Skeletal muscle tissue (tissue), 4 donors: ENCODE measurements around the gene RING1. TPM values are rescaled to one million over a fixed set of nuclear protein-coding genes. Genes with fewer than 3 reads are reported as not detected.

ENCODE experiments used
- H3K27ac ChIP-seq: one replicate; pipeline ENCODE4 v1.7.0; 2013; ENCODE audit warnings: mild to moderate bottlenecking, low read depth, low read length, inconsistent platforms
- H3K27me3 ChIP-seq, 3 donors: one replicate each; pipeline ENCODE4 v1.7.0; 2013; ENCODE audit warnings: low read length in 3 of 3; ENCODE audit not compliant: control insufficient read depth in 3 of 3, insufficient read depth in 3 of 3
- H3K36me3 ChIP-seq, 3 donors: one replicate each; pipeline ENCODE4 v1.7.0; 2013; ENCODE audit warnings: low read length in 3 of 3; ENCODE audit not compliant: control insufficient read depth in 3 of 3, insufficient read depth in 3 of 3
- H3K4me1 ChIP-seq, 3 donors: one replicate each; pipeline ENCODE4 v1.7.0; 2013; ENCODE audit warnings: low read length in 3 of 3, mild to moderate bottlenecking in 3 of 3; ENCODE audit not compliant: control insufficient read depth in 3 of 3, insufficient read depth in 3 of 3
- H3K4me3 ChIP-seq, 3 donors: one replicate each; pipeline ENCODE4 v1.7.0; 2013; ENCODE audit warnings: low read length in 3 of 3
- H3K9ac ChIP-seq, 3 donors: one replicate each; pipeline ENCODE4 v1.7.0; 2013; ENCODE audit warnings: low read length in 3 of 3, mild to moderate bottlenecking in 3 of 3, moderate library complexity in 2 of 3, low read depth in 1 of 3
- H3K9me3 ChIP-seq, 3 donors: one replicate each; pipeline ENCODE4 v1.7.0; 2013; ENCODE audit warnings: low read length in 3 of 3; ENCODE audit not compliant: control insufficient read depth in 3 of 3
- total RNA-seq: library from RNA; depleted of rRNA; stranded (reverse); fragments of >200 nt; gene quantifications from one replicate; pipeline ENCODE4 v1.2.3, GENCODE V29; 2014
- donor health status: Osteomylitis.

RING1 gene
- total RNA-seq, 1 donor from 2014 or later, result 20.4 TPM

DNA sequence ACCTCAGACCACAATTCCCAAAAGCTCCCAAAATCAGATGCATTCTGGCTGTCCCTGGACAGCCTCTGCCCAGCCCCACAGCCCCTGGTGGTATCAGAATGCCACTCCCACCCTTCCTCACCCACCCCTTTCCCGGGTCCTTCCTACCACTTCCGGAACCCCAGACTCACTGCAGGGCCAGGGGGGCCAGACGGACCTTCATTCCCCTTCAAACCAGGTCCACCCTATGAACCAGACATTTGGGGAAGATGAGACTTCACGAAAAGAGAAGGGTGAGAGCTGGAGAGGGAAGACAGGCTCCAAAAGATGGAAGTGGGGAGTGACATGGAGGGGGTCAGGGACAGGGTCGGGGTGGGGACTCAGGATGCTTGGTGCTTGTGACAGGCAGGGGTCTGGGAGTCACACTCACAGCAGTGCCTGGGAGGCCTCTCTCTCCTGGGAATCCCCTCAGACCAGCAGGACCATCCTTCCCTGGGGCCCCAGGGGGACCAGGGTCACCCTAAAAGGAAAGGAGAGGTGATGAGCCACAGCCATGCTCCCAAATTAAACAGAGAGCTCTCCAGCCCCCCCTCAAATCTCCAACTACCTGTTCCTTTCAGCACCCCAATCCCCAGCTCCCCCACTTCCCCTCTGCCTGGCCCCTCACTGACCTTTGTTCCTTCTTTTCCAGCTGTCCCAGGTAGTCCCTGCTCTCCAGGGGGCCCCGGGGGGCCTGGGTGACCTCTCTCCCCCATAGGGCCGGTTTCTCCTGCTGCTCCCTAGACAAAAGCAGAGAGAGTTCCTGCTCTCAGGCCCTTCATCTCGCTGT, 36.2 kb upstream of the RING1 start:
- H3K4me3 ChIP-seq, result no peak overlapping the region
- H3K36me3 ChIP-seq, result no peaks in the 10 kb centered on the region
- peaks cover 0 to 3% (median 0%) of the 10 kb centered on the region in 3 donors for H3K27me3 ChIP-seq
- no peak overlapping the region for H3K27ac ChIP-seq
- H3K9me3 ChIP-seq, result no peaks in the 10 kb centered on the region
- H3K9ac ChIP-seq, result no peak overlapping the region
- no peaks in the 10 kb centered on the region for H3K4me1 ChIP-seq

DNA sequence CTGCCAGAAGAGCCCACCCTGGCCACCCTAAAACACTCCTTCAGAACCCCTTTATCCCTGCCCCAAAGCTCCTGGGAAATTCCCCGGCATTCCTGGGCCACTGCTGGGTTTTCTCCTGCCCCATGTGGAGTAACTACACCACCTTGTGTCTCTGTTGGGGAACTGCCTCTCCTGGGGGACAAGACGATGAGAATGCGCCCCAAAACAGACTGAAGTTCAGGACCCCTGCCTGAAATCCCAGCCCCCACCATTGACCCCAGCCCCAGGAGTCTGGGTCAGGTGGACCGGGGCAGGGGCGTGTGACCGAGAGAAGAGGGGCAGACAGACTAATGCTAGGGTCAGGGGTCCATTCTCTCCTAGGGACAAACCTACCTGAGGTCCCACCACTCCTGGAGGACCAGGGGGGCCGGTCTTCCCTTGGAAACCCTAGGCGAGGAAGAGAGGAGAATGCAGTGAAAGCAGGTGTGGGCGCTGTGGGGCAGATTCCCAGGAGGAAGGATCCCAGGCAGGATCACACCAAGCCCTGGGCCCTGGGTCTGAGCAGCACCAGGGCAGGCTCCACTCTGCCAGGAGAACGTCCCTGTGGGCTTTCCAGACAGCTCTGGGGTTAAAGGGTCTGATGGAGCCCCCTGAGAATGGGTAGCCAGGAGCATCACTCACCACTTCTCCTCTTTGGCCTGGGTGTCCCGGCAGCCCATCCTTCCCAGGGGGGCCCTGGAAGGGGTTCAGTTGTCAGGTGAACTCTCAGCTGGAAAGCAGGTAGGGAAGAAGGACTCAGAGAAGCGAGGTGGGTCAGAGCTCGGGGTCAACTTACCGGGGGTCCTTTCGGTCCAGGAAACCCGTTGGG, 35.4 kb upstream of the RING1 start:
- H3K36me3 ChIP-seq, result no peaks in the 10 kb centered on the region
- no peaks in the 10 kb centered on the region for H3K9me3 ChIP-seq

DNA sequence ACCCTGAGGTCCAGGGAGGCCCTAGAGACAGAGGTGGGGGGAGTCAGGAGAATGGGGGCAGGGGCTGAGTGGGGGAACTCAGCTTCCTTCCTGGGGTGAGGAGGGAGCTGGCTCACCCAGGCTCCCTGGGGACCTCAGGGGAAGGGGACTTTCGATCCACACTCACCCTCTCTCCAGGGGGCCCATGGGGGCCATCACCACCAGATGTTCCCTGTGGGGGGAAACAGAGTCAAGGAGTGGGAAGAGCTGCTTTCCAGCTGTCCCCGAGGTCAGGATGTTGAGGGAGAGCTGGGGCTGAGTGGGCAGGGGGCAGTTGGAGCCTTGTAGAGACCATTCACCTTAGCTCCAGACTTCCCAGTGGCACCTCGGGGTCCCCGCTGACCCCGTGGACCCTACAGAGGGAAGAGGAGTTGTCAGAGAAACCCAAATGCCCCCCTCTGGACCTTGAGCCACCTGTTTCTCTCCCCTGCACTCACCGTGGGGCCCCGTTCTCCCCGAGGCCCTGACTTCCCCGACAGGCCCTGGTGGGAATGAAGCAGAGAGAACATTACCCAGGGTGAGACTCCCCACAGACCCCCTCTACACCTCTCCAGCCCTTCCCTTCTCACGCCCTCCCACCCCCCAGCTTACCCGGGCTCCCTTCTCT, 34.6 kb upstream of the RING1 start:
- no peak overlapping the region for H3K9ac ChIP-seq
- no peak overlapping the region for H3K4me3 ChIP-seq
- no peaks in the 10 kb centered on the region for H3K4me1 ChIP-seq
- H3K9me3 ChIP-seq, result no peaks in the 10 kb centered on the region
- H3K36me3 ChIP-seq, result no peaks in the 10 kb centered on the region
- no peak overlapping the region for H3K27ac ChIP-seq
- peaks cover 0 to 3% (median 0%) of the 10 kb centered on the region in 3 donors for H3K27me3 ChIP-seq

More for the DNA sequence above, 35.4 kb upstream of the RING1 start:
- peaks cover 0 to 3% (median 0%) of the 10 kb centered on the region in 3 donors for H3K27me3 ChIP-seq
- no peak overlapping the region for H3K9ac ChIP-seq
- no peak overlapping the region for H3K4me3 ChIP-seq
- no peak overlapping the region for H3K27ac ChIP-seq
- H3K4me1 ChIP-seq, result no peaks in the 10 kb centered on the region

DNA sequence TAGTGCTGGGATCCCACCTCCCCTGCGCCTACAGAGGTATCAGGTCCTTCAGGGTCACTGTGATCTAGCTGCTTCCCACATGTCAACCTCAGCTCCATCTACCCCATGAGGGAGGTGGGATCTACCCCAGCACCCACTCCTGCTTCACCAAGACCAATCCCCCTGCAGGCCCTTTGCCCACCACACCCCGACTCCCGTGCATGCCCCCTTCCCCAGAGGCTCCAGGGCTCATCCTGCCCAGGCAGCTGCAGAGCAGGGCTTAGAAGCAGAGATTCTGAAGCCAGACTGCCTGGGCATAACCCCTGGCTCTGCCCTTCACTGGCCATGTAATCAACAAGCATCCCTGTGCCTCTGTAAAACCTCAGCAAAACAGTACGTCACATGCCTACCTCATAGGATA, 33.5 kb upstream of the RING1 start:
- Histone ChIP-seq H3K27me3 (peaks cover 0 to 3% (median 0%) of the 10 kb centered on the region in 3 donors), H3K27ac (no peak overlapping the region), H3K9me3 (no peaks in the 10 kb centered on the region), H3K4me1 (no peaks in the 10 kb centered on the region), H3K9ac (no peak overlapping the region), H3K36me3 (no peaks in the 10 kb centered on the region), H3K4me3 (no peak overlapping the region)

DNA sequence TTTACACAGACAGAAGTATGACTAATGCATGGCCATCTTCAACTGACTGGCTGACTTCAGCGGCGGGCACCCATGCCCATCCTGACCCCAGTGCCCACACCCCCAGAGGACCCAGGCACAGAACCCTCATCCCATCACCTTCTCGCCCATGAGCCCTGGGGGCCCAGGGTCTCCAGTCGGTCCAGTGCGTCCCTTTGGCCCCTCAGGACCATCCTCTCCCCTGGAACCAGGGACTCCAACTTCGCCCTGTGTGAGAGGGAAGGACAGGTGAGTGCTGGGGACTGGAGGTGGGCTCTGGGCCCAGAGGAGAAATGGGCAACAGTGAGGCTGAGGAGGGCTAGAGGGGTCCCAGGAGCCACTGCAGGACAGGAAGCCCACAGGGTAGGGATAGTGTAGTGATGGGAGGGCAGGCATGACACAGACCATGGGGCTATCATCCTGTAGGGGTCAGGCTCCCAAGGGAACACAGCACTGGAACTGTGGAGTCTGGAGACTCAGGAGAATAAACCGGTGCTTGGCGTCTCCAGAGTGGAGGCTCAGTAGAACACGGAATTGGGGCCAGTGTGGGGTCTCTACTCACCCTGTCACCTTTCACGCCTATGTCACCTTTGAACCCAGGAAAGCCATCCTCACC, 32.7 kb upstream of the RING1 start:
- H3K9ac ChIP-seq, result no peak overlapping the region
- peaks cover 0 to 3% (median 0%) of the 10 kb centered on the region in 3 donors for H3K27me3 ChIP-seq
- no peak overlapping the region for H3K27ac ChIP-seq
- no peaks in the 10 kb centered on the region for H3K9me3 ChIP-seq
- no peaks in the 10 kb centered on the region for H3K36me3 ChIP-seq
- no peaks in the 10 kb centered on the region for H3K4me1 ChIP-seq
- no peak overlapping the region for H3K4me3 ChIP-seq

DNA sequence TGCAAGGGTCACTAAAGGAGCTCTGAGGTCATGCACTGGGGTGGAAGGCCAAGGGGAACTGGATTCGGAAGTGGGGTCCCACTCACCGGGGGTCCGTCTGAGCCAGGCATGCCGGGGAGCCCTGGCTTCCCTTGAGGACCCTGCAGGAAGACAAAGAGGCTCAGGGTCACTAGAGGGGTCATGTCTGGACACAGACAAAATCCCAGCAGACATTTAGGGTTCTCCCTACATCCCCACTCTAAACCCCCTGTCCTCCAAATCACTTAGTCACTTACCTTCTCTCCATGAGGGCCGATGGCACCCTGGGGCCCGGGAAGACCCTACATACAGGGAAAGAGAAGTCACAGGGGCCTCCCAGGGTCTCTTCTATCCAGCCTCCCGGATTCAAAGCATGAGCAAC, 31.4 kb upstream of the RING1 start:
- no peak overlapping the region for H3K9ac ChIP-seq
- H3K4me3 ChIP-seq, result no peak overlapping the region
- peaks cover 0 to 3% (median 0%) of the 10 kb centered on the region in 3 donors for H3K27me3 ChIP-seq
- H3K36me3 ChIP-seq, result no peaks in the 10 kb centered on the region
- no peaks in the 10 kb centered on the region for H3K4me1 ChIP-seq
- H3K9me3 ChIP-seq, result no peaks in the 10 kb centered on the region
- no peak overlapping the region for H3K27ac ChIP-seq

DNA sequence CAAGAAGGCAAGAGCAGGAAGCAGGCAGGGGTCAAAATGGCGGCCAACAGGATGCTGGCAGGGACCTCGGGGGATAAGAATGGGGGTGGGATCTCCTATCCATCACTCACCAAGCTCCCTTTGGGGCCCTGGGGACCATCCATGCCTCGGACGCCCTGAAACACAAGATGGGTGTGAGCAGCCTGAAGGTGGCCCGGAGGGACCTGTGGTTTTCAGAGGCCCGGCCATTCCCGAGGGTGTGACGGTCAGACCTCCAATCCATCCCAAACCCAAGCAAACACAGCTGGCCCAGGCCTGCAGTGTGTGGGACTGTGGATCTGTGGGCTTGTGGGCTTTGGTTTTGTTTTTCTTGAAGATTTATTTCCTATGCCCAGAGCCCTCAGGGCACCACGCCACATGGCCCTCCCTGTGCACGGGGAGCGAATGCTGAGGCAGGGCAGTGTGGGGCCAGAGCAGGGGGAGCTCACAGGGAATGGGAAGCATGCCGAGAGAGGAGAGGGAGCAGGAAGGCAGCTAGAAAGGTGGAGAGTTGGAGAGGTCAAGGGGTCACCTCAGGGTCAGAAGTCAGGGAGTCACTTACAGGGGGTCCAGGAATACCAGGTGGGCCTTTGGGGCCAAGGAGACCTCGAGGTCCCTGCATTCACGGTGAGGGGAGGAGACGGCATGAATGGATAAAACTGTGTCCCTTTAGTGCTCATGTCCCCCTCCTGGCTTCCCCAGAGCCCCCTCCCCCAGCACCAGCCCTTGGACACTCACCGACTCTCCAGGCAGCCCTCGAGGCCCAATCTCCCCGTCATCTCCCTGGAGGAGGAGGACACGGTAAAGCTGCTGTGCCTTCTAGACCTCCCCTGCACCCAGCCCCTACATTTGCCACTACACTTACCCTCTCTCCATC, 30.5 kb upstream of the RING1 start:
- no peak overlapping the region for H3K27ac ChIP-seq
- H3K36me3 ChIP-seq, result no peaks in the 10 kb centered on the region
- peaks cover 0 to 3% (median 0%) of the 10 kb centered on the region in 3 donors for H3K27me3 ChIP-seq
- H3K4me3 ChIP-seq, result no peak overlapping the region
- no peaks in the 10 kb centered on the region for H3K9me3 ChIP-seq
- H3K9ac ChIP-seq, result no peak overlapping the region
- H3K4me1 ChIP-seq, result no peaks in the 10 kb centered on the region

DNA sequence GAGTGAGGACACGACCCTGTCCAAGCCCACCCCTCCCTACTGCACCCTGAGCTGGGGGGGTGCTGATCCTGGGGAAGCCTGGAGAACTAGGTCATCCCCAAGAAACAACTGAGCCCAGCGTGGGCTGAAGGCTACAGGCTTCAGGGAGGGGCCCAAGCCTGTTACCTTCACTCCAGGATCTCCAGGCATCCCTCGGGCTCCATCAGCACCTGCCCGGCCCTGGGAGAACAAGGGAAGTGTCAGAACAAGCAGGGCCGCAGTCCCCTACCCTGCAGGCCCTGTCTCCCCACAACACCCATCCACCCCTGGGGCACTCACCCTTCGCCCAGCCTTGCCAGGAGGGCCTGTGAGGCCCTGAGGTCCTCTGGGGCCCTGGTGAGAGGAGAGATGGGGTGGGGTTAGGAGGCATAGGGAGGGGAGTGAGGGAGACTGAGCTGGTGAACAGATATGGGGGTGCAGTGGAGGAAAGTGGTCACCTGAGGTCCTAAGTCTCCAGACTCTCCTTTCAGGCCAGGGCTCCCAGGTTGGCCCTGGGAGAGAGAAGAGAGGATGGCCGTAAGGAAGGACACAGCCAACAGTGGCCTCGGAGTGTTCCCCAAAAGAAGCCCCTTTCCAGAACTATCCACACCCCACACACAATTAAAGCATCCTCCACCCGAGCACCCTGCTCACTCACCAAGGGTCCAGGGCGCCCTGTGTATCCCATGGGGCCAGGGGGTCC, 29.4 kb upstream of the RING1 start:
- H3K4me3 ChIP-seq, result no peak overlapping the region
- H3K27me3 ChIP-seq, result peaks cover 0 to 3% (median 0%) of the 10 kb centered on the region in 3 donors
- no peaks in the 10 kb centered on the region for H3K9me3 ChIP-seq
- no peak overlapping the region for H3K9ac ChIP-seq
- no peaks in the 10 kb centered on the region for H3K4me1 ChIP-seq
- no peaks in the 10 kb centered on the region for H3K36me3 ChIP-seq
- no peak overlapping the region for H3K27ac ChIP-seq
